ENCODE results near the gene TSSC4. TPM values are rescaled to one million over a fixed set of nuclear protein-coding genes. Genes with fewer than 3 reads are reported as not detected.

Gene TSSC4
- total and polyA plus RNA-seq, 2 of the 13 experiments (the other 11 are each of a cell fraction or from before 2014, with no cell fraction given), result 16.2 to 58.6 TPM

DNA sequence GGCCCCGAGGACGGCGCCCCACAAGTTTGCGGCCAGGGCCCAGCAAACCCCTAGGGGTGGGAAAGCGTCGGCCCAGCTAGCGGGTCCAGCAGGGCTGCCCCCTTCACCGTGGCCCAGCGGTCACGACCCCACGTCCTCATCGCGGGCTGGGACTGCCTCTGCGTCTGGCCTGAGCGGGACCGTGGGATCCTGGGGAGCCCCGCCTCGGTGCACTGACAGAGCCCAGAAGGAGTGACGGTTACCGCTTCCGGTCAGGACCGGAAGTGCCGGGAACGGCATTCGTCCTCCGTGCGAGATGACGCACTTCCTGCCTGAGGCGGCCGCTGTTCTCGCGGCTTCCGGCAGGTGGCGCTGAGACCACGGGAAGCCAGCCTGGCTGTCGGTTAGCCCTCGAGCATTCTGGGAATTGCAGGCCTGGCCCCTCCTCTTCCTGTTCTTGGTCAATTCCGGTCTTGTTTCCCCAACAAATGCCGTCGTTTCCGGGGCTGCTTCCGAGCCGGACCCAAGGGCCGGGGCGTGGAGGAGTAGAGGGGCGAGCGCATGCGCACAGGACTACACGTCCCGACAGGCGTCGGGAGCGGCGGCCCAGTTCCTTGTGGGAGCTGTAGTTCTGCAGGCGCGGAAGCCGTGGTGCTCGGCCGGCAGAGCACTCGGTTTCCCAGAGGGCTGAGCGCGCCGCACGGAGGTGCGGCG lies at the start of gene TSSC4 (continued):
- TF ChIP-seq ZNF3 (CRISPR knock-in tag; IDR thresholded peaks at IDR 0.05), result 0 out of 2 replicates have a peak, but pooled peaks have one; percentile 11
- TF ChIP-seq EP300 (IDR thresholded peaks at IDR 0.05; ENCODE audit: low read depth in 2 of 2, low read length in 2 of 2), result peak in 1 of 2 experiments; percentile 34; a peak in 2 of 4 replicates
- no peak; the same call in 1 of the 2 replicates for TF ChIP-seq EP300 (CRISPR knock-in tag; IDR thresholded peaks at IDR 0.05; ENCODE audit: borderline replicate concordance)
- TF ChIP-seq ZNF547 (CRISPR knock-in tag; IDR thresholded peaks at IDR 0.05), result peak; percentile 42; the same call in 1 of the 2 replicates
- peak; percentile 98 for TF ChIP-seq ZNF639 (CRISPR knock-in tag; conservative IDR thresholded peaks at IDR 0.05)
- TF ChIP-seq ZNF136 (CRISPR knock-in tag; IDR thresholded peaks at IDR 0.05; ENCODE audit: low read depth), result peak; percentile 73; the same call in 1 of the 2 replicates
- peak; percentile 97 for TF ChIP-seq CREB1 (IDR thresholded peaks at IDR 0.05)
- peak; percentile 96 for TF ChIP-seq CREB1 (CRISPR knock-in tag; IDR thresholded peaks at IDR 0.05)
- no peak for TF ChIP-seq CHD4 (IDR thresholded peaks at IDR 0.05; ENCODE audit: borderline replicate concordance, low read length)
- TF ChIP-seq SCMH1 (CRISPR knock-in tag; IDR thresholded peaks at IDR 0.05; ENCODE audit: borderline replicate concordance), result no peak
- TF ChIP-seq ZBTB1 (CRISPR knock-in tag; IDR thresholded peaks at IDR 0.05; ENCODE audit: borderline replicate concordance), result no peak
- TF ChIP-seq ZNF557 (CRISPR knock-in tag; IDR thresholded peaks at IDR 0.05), result 0 out of 2 replicates have a peak, but pooled peaks have one; percentile 45
- TF ChIP-seq TRIM24 (CRISPR knock-in tag; IDR thresholded peaks at IDR 0.05), result no peak
- TF ChIP-seq NRL (CRISPR knock-in tag; IDR thresholded peaks at IDR 0.05; ENCODE audit: borderline replicate concordance), result peak; percentile 78; the same call in 1 of the 2 replicates
- TF ChIP-seq KLF13 (CRISPR knock-in tag; IDR thresholded peaks at IDR 0.05), result peak; percentile 90; the same call in 1 of the 2 replicates
- peak; percentile 89 for TF ChIP-seq ZNF331 (CRISPR knock-in tag; IDR thresholded peaks at IDR 0.05)
- no peak for TF ChIP-seq SKI (IDR thresholded peaks at IDR 0.05; ENCODE audit: partially characterized antibody)
- TF ChIP-seq PHB2 (IDR thresholded peaks at IDR 0.05; ENCODE audit: partially characterized antibody), result no peak
- TF ChIP-seq ZNF552 (CRISPR knock-in tag; IDR thresholded peaks at IDR 0.05; ENCODE audit: borderline replicate concordance), result peak; percentile 85; the same call in 1 of the 2 replicates
- peak; percentile 21; the same call in 1 of the 2 replicates for TF ChIP-seq HNF4A (CRISPR knock-in tag; IDR thresholded peaks at IDR 0.05)
- TF ChIP-seq ZNF674 (CRISPR knock-in tag; IDR thresholded peaks at IDR 0.05; ENCODE audit: low read depth), result no peak
- peak; percentile 87 for TF ChIP-seq SAP130 (CRISPR knock-in tag; IDR thresholded peaks at IDR 0.05; ENCODE audit: low read depth)
- no peak for TF ChIP-seq CC2D1A (CRISPR knock-in tag; IDR thresholded peaks at IDR 0.05)
- peak; percentile 98 for TF ChIP-seq XRCC5 (optimal IDR thresholded peaks at IDR 0.05; ENCODE audit: low read length)
- no peak for TF ChIP-seq ZNF34 (CRISPR knock-in tag; IDR thresholded peaks at IDR 0.05; ENCODE audit: borderline replicate concordance)
- TF ChIP-seq CREBL2 (CRISPR knock-in tag; IDR thresholded peaks at IDR 0.05; ENCODE audit: borderline replicate concordance), result 0 out of 2 replicates have a peak, but pooled peaks have one; percentile 50
- no peak for TF ChIP-seq ZMAT5 (CRISPR knock-in tag; IDR thresholded peaks at IDR 0.05; ENCODE audit: borderline replicate concordance, low read depth)
- TF ChIP-seq ZBTB42 (CRISPR knock-in tag; IDR thresholded peaks at IDR 0.05), result peak; percentile 50; the same call in 1 of the 2 replicates
- peak; percentile 99 for TF ChIP-seq KAT8 (CRISPR knock-in tag; IDR thresholded peaks at IDR 0.05)
- TF ChIP-seq NFIB (CRISPR knock-in tag; IDR thresholded peaks at IDR 0.05; ENCODE audit: borderline replicate concordance), result no peak
- TF ChIP-seq SIN3A (IDR thresholded peaks at IDR 0.05; ENCODE audit: borderline replicate concordance, low read depth, low read length), result 0 out of 2 replicates have a peak, but pooled peaks have one; percentile 10
- TF ChIP-seq GATAD2A (CRISPR knock-in tag; IDR thresholded peaks at IDR 0.05), result peak; percentile 83

Measured in HepG2 (cell line).